ENCODE data around the gene HMCN1.

The HMCN1 gene

GRCh38 chr1:185914089-185914488, 179.9 kb downstream of the HMCN1 start:
- H3K27ac ChIP-seq (ENCODE audit: low read depth, low read length, poor library complexity, severe bottlenecking): no peak overlapping the region
- no peaks in the 10 kb centered on the region for H3K27me3 ChIP-seq (ENCODE audit: insufficient read depth, low read length)
- no peak overlapping the region for H2AFZ ChIP-seq (ENCODE audit: low read length)

GRCh38 chr1:185916861-185917260, 182.7 kb downstream of the HMCN1 start:
- no peak for TF ChIP-seq EZH2 (IDR thresholded peaks at IDR 0.05; ENCODE audit: borderline replicate concordance, low read length)
- TF ChIP-seq CTCF (IDR thresholded peaks at IDR 0.05; ENCODE audit: low read length): no peak
- Histone ChIP-seq H3K27me3 (ENCODE audit: insufficient read depth, low read length) (no peaks in the 10 kb centered on the region), H3K36me3 (ENCODE audit: insufficient read depth, low read length) (no peaks in the 10 kb centered on the region), H3K9ac (ENCODE audit: low read length) (no peak overlapping the region), H3K27ac (ENCODE audit: low read depth, low read length, poor library complexity, severe bottlenecking) (no peak overlapping the region), H3K4me2 (ENCODE audit: low read length) (no peak overlapping the region), H3K79me2 (ENCODE audit: insufficient read depth, low read length) (no peaks in the 10 kb centered on the region), H2AFZ (ENCODE audit: low read length) (no peak overlapping the region), H3K9me2 (ENCODE audit: low read depth, low read length) (no peaks in the 10 kb centered on the region), H3F3A (ENCODE audit: insufficient read depth, low read length) (no peaks in the 10 kb centered on the region; the same call in 1 of the 2 replicates), H3K4me3 (ENCODE audit: low read depth, low read length, poor library complexity, severe bottlenecking) (no peak overlapping the region), H4K20me1 (ENCODE audit: insufficient read depth, low read length) (no peaks in the 10 kb centered on the region), H3K4me1 (ENCODE audit: insufficient read depth, low read length, severe bottlenecking) (no peaks in the 10 kb centered on the region), H3K9me3 (ENCODE audit: low read length) (no peaks in the 10 kb centered on the region)

More at GRCh38 chr1:185914089-185914488, 179.9 kb downstream of the HMCN1 start:
- Histone ChIP-seq H3K4me3 (ENCODE audit: low read depth, low read length, poor library complexity, severe bottlenecking) (no peak overlapping the region), H3K9me3 (ENCODE audit: low read length) (no peaks in the 10 kb centered on the region), H3K4me1 (ENCODE audit: insufficient read depth, low read length, severe bottlenecking) (no peaks in the 10 kb centered on the region), H3K4me2 (ENCODE audit: low read length) (no peak overlapping the region), H3K79me2 (ENCODE audit: insufficient read depth, low read length) (no peaks in the 10 kb centered on the region), H3K9me2 (ENCODE audit: low read depth, low read length) (no peaks in the 10 kb centered on the region), H3K9ac (ENCODE audit: low read length) (no peak overlapping the region), H3K36me3 (ENCODE audit: insufficient read depth, low read length) (no peaks in the 10 kb centered on the region), H3F3A (ENCODE audit: insufficient read depth, low read length) (no peaks in the 10 kb centered on the region; the same call in 1 of the 2 replicates), H4K20me1 (ENCODE audit: insufficient read depth, low read length) (no peaks in the 10 kb centered on the region)
- TF ChIP-seq CTCF (IDR thresholded peaks at IDR 0.05; ENCODE audit: low read length): no peak
- TF ChIP-seq EZH2 (IDR thresholded peaks at IDR 0.05; ENCODE audit: borderline replicate concordance, low read length): no peak

- Histone ChIP-seq H3K36me3 (ENCODE audit: insufficient read depth, low read length) (no peaks in the 10 kb centered on the region), H3K9me2 (ENCODE audit: low read depth, low read length) (no peaks in the 10 kb centered on the region), H3K4me3 (ENCODE audit: low read depth, low read length, poor library complexity, severe bottlenecking) (no peak overlapping the region), H2AFZ (ENCODE audit: low read length) (no peak overlapping the region), H3F3A (ENCODE audit: insufficient read depth, low read length) (no peaks in the 10 kb centered on the region; the same call in 1 of the 2 replicates), H3K79me2 (ENCODE audit: insufficient read depth, low read length) (no peaks in the 10 kb centered on the region), H3K9me3 (ENCODE audit: low read length) (no peaks in the 10 kb centered on the region), H3K9ac (ENCODE audit: low read length) (no peak overlapping the region), H3K4me1 (ENCODE audit: insufficient read depth, low read length, severe bottlenecking) (no peaks in the 10 kb centered on the region), H3K4me2 (ENCODE audit: low read length) (no peak overlapping the region), H3K27ac (ENCODE audit: low read depth, low read length, poor library complexity, severe bottlenecking) (no peak overlapping the region), H3K27me3 (ENCODE audit: insufficient read depth, low read length) (no peaks in the 10 kb centered on the region), H4K20me1 (ENCODE audit: insufficient read depth, low read length) (no peaks in the 10 kb centered on the region)
- TF ChIP-seq CTCF (IDR thresholded peaks at IDR 0.05; ENCODE audit: low read length): no peak
- TF ChIP-seq EZH2 (IDR thresholded peaks at IDR 0.05; ENCODE audit: borderline replicate concordance, low read length): no peak
Observed at GRCh38 chr1:185917646-185918045, 183.5 kb downstream of the HMCN1 start.
